Measurements from ENCODE around the gene ZSWIM4. TPM values are rescaled to one million over a fixed set of nuclear protein-coding genes. Genes with fewer than 3 reads are reported as not detected.

ZSWIM4 gene
- total RNA-seq, 2 experiments from 2014 or later: 5.6 to 5.8 TPM

- Mint-ChIP-seq H3K9me3 (ENCODE audit: low read depth) (no peaks in the 10 kb centered on the region), H3K27me3 (no peaks in the 10 kb centered on the region), H3K4me3 (peak overlapping the region; percentile 96), H3K27ac (peak overlapping the region; percentile 58), H3K4me1 (peaks cover 20% of the 10 kb centered on the region), H3K36me3 (ENCODE audit: low read depth) (no peaks in the 10 kb centered on the region)
- peak; percentile 26 for DNase-seq
- ChIA-PET CTCF (interaction anchor here (3.7 kb wide), 1 partner anchor 66 kb away, joined by 19 read pairs; no protein-coding TSS in a partner anchor), POLR2A (interaction anchor here (1.1 kb wide), 1 partner anchor 67 kb away, joined by 3 read pairs; no protein-coding TSS in a partner anchor)
- peak; percentile 14 for ATAC-seq
- intact Hi-C loops (cut with DNase I, micrococcal nuclease): loop anchor here (1.0 to 5.0 kb wide), 7 partner anchors 21 to 64 kb away; partner anchors contain the start of gene C19orf53 (in 2 of the 2)
These were observed 505 bp downstream of the ZSWIM4 start for GRCh38 chr19:13795595-13796300.

- intact Hi-C loops (cut with DNase I, micrococcal nuclease): loop anchor here in 1 of 2 experiments (5.0 kb wide), 1 partner anchor 41 kb away; no protein-coding TSS in a partner anchor
- no peak for DNase-seq
- POLR2A ChIA-PET: interaction anchor here (0.6 to 1.4 kb wide), 2 partner anchors 9 to 32 kb away, joined by 4 to 5 read pairs; partner anchors contain the start of gene MRI1
These were observed 1.2 kb downstream of the ZSWIM4 start for GRCh38 chr19:13796301-13797057.

GRCh38 chr19:13797058-13797440, 1.8 kb downstream of the ZSWIM4 start:
- POLR2A ChIA-PET: interaction anchor here (0.6 to 1.4 kb wide), 2 partner anchors 9 to 33 kb away, joined by 4 to 5 read pairs; partner anchors contain the start of gene MRI1

More at GRCh38 chr19:13796301-13797057, 1.2 kb downstream of the ZSWIM4 start:
- CTCF ChIA-PET: interaction anchor here (0.8 to 3.7 kb wide), 4 partner anchors 9 to 66 kb away, joined by 3 to 19 read pairs (median 6); no protein-coding TSS in a partner anchor
- no peaks in the 10 kb centered on the region for H3K36me3 Mint-ChIP-seq (ENCODE audit: low read depth)
- peak overlapping the region; percentile 69 for H3K4me3 Mint-ChIP-seq
- H3K9me3 Mint-ChIP-seq (ENCODE audit: low read depth): no peaks in the 10 kb centered on the region
- H3K27me3 Mint-ChIP-seq: no peaks in the 10 kb centered on the region
- ATAC-seq: no peak
- peak overlapping the region; percentile 47 for H3K27ac Mint-ChIP-seq
- peaks cover 20% of the 10 kb centered on the region for H3K4me1 Mint-ChIP-seq

GRCh38 chr19:13797870-13798269, 2.6 kb downstream of the ZSWIM4 start:
- no peak for ATAC-seq
- ChIA-PET CTCF (interaction anchor here (0.8 to 3.7 kb wide), 4 partner anchors 10 to 315 kb away, joined by 3 to 19 read pairs (median 4); no protein-coding TSS in a partner anchor), POLR2A (interaction anchor here (0.7 to 1.4 kb wide), 2 partner anchors 10 to 97 kb away, joined by 3 to 4 read pairs; no protein-coding TSS in a partner anchor)
- H3K27ac Mint-ChIP-seq: peak overlapping the region; percentile 19
- peaks cover 20% of the 10 kb centered on the region for H3K4me1 Mint-ChIP-seq
- no peaks in the 10 kb centered on the region for H3K27me3 Mint-ChIP-seq
- no peaks in the 10 kb centered on the region for H3K36me3 Mint-ChIP-seq (ENCODE audit: low read depth)
- no peak overlapping the region for H3K4me3 Mint-ChIP-seq
- H3K9me3 Mint-ChIP-seq (ENCODE audit: low read depth): no peaks in the 10 kb centered on the region
- intact Hi-C loops (cut with DNase I, micrococcal nuclease): loop anchor here in 1 of 2 experiments (5.0 kb wide), 1 partner anchor 39 kb away; no protein-coding TSS in a partner anchor
- no peak for DNase-seq

More at GRCh38 chr19:13797058-13797440, 1.8 kb downstream of the ZSWIM4 start:
- intact Hi-C loops (cut with DNase I, micrococcal nuclease): loop anchor here in 1 of 2 experiments (5.0 kb wide), 1 partner anchor 40 kb away; no protein-coding TSS in a partner anchor
- ATAC-seq (no peak), DNase-seq (no peak)
- Mint-ChIP-seq H3K9me3 (ENCODE audit: low read depth) (no peaks in the 10 kb centered on the region), H3K27ac (no peak overlapping the region), H3K4me1 (peaks cover 20% of the 10 kb centered on the region), H3K36me3 (ENCODE audit: low read depth) (no peaks in the 10 kb centered on the region), H3K4me3 (peak overlapping the region; percentile 69), H3K27me3 (no peaks in the 10 kb centered on the region)
- CTCF ChIA-PET: interaction anchor here (0.8 to 3.7 kb wide), 5 partner anchors 9 to 314 kb away, joined by 3 to 19 read pairs (median 6); no protein-coding TSS in a partner anchor

- intact Hi-C loops (cut with DNase I, micrococcal nuclease): loop anchor here in 1 of 2 experiments (5.0 kb wide), 1 partner anchor 38 kb away; no protein-coding TSS in a partner anchor
- no peaks in the 10 kb centered on the region for H3K27me3 Mint-ChIP-seq
- ChIA-PET POLR2A (no interaction called here), CTCF (no interaction called here)
- DNase-seq: no peak
- H3K4me1 Mint-ChIP-seq: peaks cover 16% of the 10 kb centered on the region
- no peak overlapping the region for H3K4me3 Mint-ChIP-seq
- no peaks in the 10 kb centered on the region for H3K36me3 Mint-ChIP-seq (ENCODE audit: low read depth)
- no peak overlapping the region for H3K27ac Mint-ChIP-seq
- ATAC-seq: no peak
- no peaks in the 10 kb centered on the region for H3K9me3 Mint-ChIP-seq (ENCODE audit: low read depth)
These were observed 4.4 kb downstream of the ZSWIM4 start for GRCh38 chr19:13799669-13800068.

GRCh38 chr19:13803038-13803437, 7.8 kb downstream of the ZSWIM4 start:
- ChIA-PET POLR2A (no interaction called here), CTCF (no interaction called here)
- no peaks in the 10 kb centered on the region for H3K27me3 Mint-ChIP-seq
- no peaks in the 10 kb centered on the region for H3K36me3 Mint-ChIP-seq (ENCODE audit: low read depth)
- no peak overlapping the region for H3K27ac Mint-ChIP-seq
- intact Hi-C loops (cut with DNase I, micrococcal nuclease): no loop called here
- H3K4me1 Mint-ChIP-seq: no peaks in the 10 kb centered on the region
- no peak for ATAC-seq
- H3K4me3 Mint-ChIP-seq: no peak overlapping the region
- no peaks in the 10 kb centered on the region for H3K9me3 Mint-ChIP-seq (ENCODE audit: low read depth)
- DNase-seq: no peak

GRCh38 chr19:13804830-13805683, 9.8 kb downstream of the ZSWIM4 start:
- no peak for ATAC-seq
- intact Hi-C loops (cut with DNase I, micrococcal nuclease): no loop called here
- CTCF ChIA-PET: interaction anchor here (0.7 to 1.5 kb wide), 2 partner anchors 56 to 58 kb away, joined by 3 to 5 read pairs; no protein-coding TSS in a partner anchor
- Mint-ChIP-seq H3K36me3 (ENCODE audit: low read depth) (peaks cover 6% of the 10 kb centered on the region), H3K27ac (no peak overlapping the region), H3K9me3 (ENCODE audit: low read depth) (no peaks in the 10 kb centered on the region), H3K4me1 (no peaks in the 10 kb centered on the region), H3K27me3 (no peaks in the 10 kb centered on the region), H3K4me3 (no peak overlapping the region)
- POLR2A ChIA-PET: no interaction called here
- DNase-seq: peak; percentile 49

GRCh38 chr19:13806728-13807127, 11.5 kb downstream of the ZSWIM4 start:
- no peak for DNase-seq
- no peaks in the 10 kb centered on the region for H3K9me3 Mint-ChIP-seq (ENCODE audit: low read depth)
- intact Hi-C loops (cut with DNase I, micrococcal nuclease): no loop called here
- ATAC-seq: no peak
- H3K4me1 Mint-ChIP-seq: no peaks in the 10 kb centered on the region
- H3K27ac Mint-ChIP-seq: no peak overlapping the region
- ChIA-PET CTCF (interaction anchor here (0.8 kb wide), 1 partner anchor 10 kb away, joined by 7 read pairs; no protein-coding TSS in a partner anchor), POLR2A (no interaction called here)
- peaks cover 6% of the 10 kb centered on the region for H3K36me3 Mint-ChIP-seq (ENCODE audit: low read depth)
- no peaks in the 10 kb centered on the region for H3K27me3 Mint-ChIP-seq
- no peak overlapping the region for H3K4me3 Mint-ChIP-seq

- Mint-ChIP-seq H3K9me3 (ENCODE audit: low read depth) (no peaks in the 10 kb centered on the region), H3K4me3 (no peak overlapping the region), H3K4me1 (no peaks in the 10 kb centered on the region), H3K36me3 (ENCODE audit: low read depth) (peaks cover 6% of the 10 kb centered on the region), H3K27ac (no peak overlapping the region), H3K27me3 (no peaks in the 10 kb centered on the region)
- ChIA-PET CTCF (interaction anchor here (0.8 kb wide), 1 partner anchor 10 kb away, joined by 7 read pairs; no protein-coding TSS in a partner anchor), POLR2A (no interaction called here)
- no peak for DNase-seq
- intact Hi-C loops (cut with DNase I, micrococcal nuclease): no loop called here
- no peak for ATAC-seq
These were observed 12.3 kb downstream of the ZSWIM4 start for GRCh38 chr19:13807421-13808021.

GRCh38 chr19:13808856-13809255, 13.6 kb downstream of the ZSWIM4 start:
- no peak for ATAC-seq
- intact Hi-C loops (cut with DNase I, micrococcal nuclease): no loop called here
- H3K4me1 Mint-ChIP-seq: no peaks in the 10 kb centered on the region
- no peaks in the 10 kb centered on the region for H3K9me3 Mint-ChIP-seq (ENCODE audit: low read depth)
- CTCF ChIA-PET: interaction anchor here (0.6 to 0.8 kb wide), 2 partner anchors 250 to 698 kb away, joined by 4 to 5 read pairs; no protein-coding TSS in a partner anchor
- H3K36me3 Mint-ChIP-seq (ENCODE audit: low read depth): peaks cover 10% of the 10 kb centered on the region
- H3K27me3 Mint-ChIP-seq: no peaks in the 10 kb centered on the region
- POLR2A ChIA-PET: no interaction called here
- no peak overlapping the region for H3K4me3 Mint-ChIP-seq
- H3K27ac Mint-ChIP-seq: no peak overlapping the region
- DNase-seq: no peak
